HG03095 (cell line): ENCODE measurements around the gene CNTN5.
"Not testable (repeated sequence)": the region's sequence is repeated elsewhere in the genome, so short reads cannot be mapped to it uniquely, and the experiment has no call there.

Experiments
- ATAC-seq: cut with Tn5 transposase; IDR thresholded peaks from one replicate; pipeline ENCODE4 v1.9.1; 2021; ENCODE audit warnings: moderate library complexity; ENCODE audit not compliant: unreplicated experiment

Gene CNTN5

DNA sequence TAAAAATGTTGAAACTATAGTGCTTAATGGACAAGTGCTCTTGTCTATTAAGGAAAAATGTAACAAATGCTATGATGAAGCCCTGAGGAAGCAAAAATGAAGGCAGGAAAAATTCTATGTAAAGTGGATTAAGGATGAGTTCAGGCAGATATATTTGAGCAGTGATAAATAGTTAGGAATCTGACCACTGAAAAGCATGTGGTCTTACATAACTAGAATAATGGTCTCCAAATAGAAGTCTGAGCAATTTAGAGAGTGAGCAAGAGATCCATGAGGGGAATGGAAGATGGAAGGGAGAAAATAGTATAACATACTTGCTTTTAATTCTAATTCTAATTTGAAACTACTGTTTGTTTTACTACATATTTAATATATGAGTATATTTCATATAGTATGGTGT lies 1155.7 kb downstream of the CNTN5 start:
- ATAC-seq = no peak

GRCh38 chr11:100177651-100178050 lies 1156.9 kb downstream of the CNTN5 start:
- no peak for ATAC-seq

GRCh38 chr11:100182350-100182749 lies 1161.6 kb downstream of the CNTN5 start:
- ATAC-seq = no peak

- ATAC-seq = no peak
Measured at GRCh38 chr11:100182927-100183326, 1162.2 kb downstream of the CNTN5 start.

GRCh38 chr11:100185588-100185987 lies 1164.8 kb downstream of the CNTN5 start:
- ATAC-seq = no peak

- ATAC-seq = no peak
Measured at GRCh38 chr11:100188137-100188783, 1167.5 kb downstream of the CNTN5 start.

DNA sequence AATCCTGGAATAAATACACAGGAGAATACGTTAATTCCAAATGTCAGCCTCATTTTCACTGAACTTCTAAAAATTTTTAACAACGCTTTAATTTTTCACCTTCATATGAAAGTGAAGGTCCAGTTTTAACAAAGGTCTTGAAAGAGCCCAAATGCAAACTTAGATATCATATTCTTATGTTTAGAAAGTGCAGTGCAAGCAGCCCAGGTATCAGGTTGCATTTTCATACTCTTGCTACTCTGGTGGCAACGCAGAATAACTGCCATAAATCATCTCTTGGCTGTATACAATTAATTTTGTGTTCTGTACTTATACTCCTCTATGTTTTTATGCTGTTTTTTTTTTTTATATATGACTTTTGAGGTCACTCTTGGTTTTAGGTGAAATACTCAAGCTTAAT lies 1169.6 kb downstream of the CNTN5 start:
- no peak for ATAC-seq

GRCh38 chr11:100192181-100192580 lies 1171.4 kb downstream of the CNTN5 start:
- no peak for ATAC-seq

DNA sequence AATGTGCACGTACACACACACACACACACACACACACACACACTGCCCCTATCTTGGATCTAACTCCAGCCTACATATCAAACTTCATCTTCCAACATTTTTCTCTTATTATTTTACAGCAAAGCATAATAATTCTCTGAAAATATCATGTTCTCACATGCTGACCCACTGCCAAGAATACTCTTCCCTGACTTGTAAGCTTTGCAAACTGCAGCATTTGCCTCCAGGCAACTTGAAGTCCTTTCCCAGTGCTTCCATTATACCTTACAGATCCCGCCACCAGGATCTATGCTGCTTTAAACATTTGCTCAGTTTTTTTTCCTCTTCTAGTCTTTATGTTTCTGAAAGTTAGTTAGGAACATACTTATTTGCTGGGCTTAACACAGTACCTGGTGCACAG lies 1183.0 kb downstream of the CNTN5 start:
- no peak for ATAC-seq

- no peak for ATAC-seq
Measured at GRCh38 chr11:100205926-100206325, 1185.2 kb downstream of the CNTN5 start.

DNA sequence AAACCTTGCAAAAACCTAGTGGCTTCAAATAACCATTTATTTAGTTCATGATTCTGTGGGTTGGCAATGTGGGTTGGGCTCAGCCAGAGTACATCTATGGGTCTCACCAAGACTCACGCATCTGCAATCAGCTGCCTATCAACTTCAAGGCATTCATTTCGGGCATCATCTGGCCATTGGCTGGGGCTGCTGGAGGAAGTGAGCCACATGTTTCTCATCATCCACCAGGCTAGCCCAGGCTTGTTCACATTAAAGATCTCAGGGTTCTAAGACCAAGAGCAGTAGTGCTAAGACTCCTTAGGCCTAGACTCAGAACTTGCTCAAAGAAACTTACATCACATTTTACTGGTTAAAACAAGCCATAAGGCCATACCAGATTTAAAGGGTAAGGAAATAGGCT lies 1187.5 kb downstream of the CNTN5 start:
- ATAC-seq = no peak

GRCh38 chr11:100214791-100215190 lies 1194.0 kb downstream of the CNTN5 start:
- ATAC-seq = no peak

DNA sequence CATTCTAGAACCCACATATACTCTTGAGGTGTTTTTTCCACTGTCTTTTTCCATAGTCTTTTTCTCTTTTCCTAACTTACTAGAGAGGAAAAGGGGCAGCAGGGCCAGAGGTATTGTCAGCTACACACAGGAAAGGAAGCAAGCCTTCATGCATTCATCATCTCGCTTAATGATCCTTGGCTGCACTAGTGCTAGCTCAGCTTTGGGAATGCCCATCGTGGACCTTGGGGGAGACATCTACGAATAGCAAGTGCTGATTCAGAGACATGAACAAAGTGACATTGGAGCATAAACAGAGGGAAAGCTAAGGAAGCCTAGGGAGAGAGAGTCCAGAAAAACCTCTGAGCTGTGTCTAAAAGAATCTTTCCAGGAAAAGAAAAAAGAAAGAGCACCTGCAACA lies 1200.1 kb downstream of the CNTN5 start:
- ATAC-seq = no peak

GRCh38 chr11:100221791-100222190 lies 1201.0 kb downstream of the CNTN5 start:
- ATAC-seq = no peak

DNA sequence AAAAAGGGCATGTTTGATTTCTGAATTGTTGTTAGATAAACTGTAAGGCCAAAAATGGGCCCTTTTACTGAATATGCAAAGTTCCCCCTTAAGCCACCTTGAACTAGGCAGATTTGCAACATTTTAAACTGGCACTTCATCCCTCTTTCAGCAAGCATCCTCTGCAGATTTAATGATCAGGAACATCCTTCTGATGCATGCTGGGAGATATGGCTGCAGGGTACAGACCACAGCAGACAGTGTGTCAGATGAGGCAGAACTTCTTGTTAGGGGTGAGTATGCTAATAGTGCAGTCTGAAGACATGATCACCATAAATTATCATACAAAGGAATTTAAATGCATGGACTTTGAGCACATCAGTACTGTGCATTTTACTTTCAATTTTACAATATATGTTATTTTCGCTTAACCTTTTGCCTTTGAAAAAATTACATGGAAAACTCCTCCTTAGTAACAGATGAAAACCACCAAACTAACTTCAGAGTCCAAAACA lies 1203.8 kb downstream of the CNTN5 start:
- ATAC-seq = no peak

GRCh38 chr11:100229086-100229485 lies 1208.3 kb downstream of the CNTN5 start:
- no peak for ATAC-seq

DNA sequence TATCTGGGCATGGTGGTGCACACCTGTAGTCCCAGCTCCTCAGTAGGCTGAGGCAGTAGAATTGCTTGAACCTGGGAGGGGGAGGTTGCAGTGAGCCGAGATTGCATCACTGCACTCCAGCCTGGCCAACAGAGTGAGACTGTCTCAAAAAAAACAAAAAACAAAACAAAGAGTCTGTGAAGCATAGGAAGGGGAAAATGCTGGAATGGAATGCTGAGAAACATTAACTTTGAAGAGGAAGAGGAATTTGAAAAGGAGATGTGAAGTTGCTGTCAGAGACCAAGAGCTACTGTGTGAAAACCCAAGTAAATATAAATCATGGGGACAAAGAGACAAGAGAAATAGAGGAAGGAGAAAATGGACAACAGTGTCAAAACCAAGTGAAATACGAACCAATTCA lies 1211.3 kb downstream of the CNTN5 start:
- no peak for ATAC-seq

DNA sequence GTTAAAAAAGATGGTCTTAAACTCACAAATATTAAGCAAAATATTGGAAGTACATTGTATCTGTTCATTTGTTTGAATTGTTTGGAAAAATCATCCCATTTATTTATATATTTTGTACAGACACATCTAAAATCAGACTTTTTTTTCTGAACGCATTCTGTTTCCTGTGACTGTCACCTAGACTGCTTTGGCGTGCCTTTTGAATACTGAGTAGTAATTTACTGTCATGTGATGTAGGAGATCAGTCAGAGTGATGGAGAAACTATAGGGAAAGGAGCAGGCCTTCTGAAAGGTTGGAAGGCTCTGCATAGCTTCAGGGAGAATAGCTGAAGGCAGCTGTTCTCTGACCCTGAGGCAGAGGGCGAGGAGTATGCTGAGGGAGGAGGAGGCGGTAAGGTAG lies 1214.3 kb downstream of the CNTN5 start:
- ATAC-seq = no peak

DNA sequence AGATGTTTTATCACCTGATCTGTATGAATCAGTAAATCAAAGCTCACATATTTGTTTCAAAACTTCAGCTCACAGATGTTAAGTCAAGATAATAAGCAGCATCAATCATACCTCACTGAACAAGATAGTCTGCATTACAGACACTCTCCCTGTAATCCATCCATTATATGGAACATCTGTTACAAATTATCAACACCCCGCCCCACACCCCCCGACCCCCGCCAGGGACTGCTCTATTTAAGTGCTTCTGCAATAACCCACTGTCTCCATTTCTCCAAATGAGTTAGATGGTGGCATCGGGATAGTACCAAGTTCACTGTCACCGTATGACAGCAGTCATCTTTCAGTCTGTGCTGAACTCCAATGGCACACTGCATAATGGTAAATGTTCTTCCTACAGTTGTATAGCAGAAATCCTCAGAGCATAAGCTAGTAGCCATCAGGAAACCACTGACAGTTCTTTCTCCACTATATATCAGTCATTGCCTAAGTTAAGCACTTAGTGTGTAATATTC lies 1219.3 kb downstream of the CNTN5 start:
- ATAC-seq = no peak

DNA sequence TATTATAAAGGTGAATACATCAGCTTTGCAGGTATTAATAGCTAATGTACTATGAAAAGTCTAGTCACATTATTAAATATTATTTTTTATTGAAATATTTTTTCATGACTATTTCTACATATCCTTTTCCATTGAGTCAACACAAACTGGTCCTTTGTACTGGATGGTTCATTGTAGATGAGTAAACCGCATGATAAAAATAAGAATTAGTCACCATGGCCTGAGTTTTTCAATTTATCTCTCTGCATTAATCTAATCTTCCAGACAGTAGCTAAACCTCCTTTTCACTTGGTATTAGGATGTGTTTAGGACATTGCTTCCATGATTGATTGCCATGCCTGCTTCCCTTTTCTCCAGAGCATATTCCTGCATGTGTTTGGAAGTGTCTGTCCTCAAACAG lies 1227.0 kb downstream of the CNTN5 start:
- ATAC-seq = no peak

GRCh38 chr11:100257238-100257803 lies 1236.6 kb downstream of the CNTN5 start:
- ATAC-seq = not testable (repeated sequence)

DNA sequence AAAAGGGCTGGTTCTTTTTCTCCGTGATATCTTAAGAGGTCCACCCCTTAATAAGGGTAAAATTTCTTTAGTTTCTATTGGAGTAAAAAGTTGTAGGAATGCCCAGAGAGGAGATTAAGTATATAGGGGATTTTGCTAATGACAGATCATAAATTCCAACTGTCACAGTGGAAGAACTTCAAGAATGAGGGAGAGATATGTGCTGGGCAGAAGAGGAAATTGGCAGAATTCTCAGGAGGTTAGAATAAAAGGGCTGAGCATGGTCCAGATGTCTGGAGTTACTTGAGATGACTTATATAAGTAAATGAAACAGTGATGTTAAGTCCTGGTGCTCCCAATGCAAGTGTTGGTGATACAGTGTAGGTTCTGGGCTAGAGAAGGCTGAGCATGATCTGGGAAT lies 1248.8 kb downstream of the CNTN5 start:
- no peak for ATAC-seq
